GM23338 (cell line): ENCODE results near the gene SERPINA3. TPM values are rescaled to one million over a fixed set of nuclear protein-coding genes. Genes with fewer than 3 reads are reported as not detected.

Source experiments
- ATAC-seq: fragments of 200-7000 bp; cut with Tn5 transposase; 3 replicates; pipeline ENCODE4 v1.9.1; 2020
- DNase-seq: peaks from one replicate; pipeline ENCODE4 v3.0.0-alpha.2; 2015; ENCODE audit warnings: low spot score
- H2AFZ ChIP-seq: fragments of 200-600 bp; sonication (generic); 2 replicates; pipeline ENCODE4 v1.8.0; 2016; ENCODE audit warnings: antibody characterized with exemption, mild to moderate bottlenecking, moderate library complexity
- H3F3A ChIP-seq: fragments of 200-600 bp; sonication (generic); replicated peaks from 2 replicates; pipeline ENCODE4 v1.8.0; 2017; ENCODE audit warnings: antibody characterized with exemption, mixed run types, low read depth
- H3K27ac ChIP-seq: fragments of 200-600 bp; sonication (generic); 2 replicates; pipeline ENCODE4 v1.6.1; 2016; ENCODE audit warnings: low read depth
- H3K27me3 ChIP-seq: fragments of 200-600 bp; sonication (generic); 2 replicates; pipeline ENCODE4 v1.8.0; 2016; ENCODE audit warnings: mild to moderate bottlenecking, mixed run types, moderate library complexity; ENCODE audit not compliant: insufficient read depth
- H3K36me3 ChIP-seq: fragments of 200-600 bp; sonication (generic); 2 replicates; pipeline ENCODE4 v1.8.0; 2016; ENCODE audit warnings: mild to moderate bottlenecking; ENCODE audit not compliant: insufficient read depth
- H3K4me1 ChIP-seq: fragments of 200-600 bp; sonication (generic); 2 replicates; pipeline ENCODE4 v1.8.0; 2016; ENCODE audit warnings: mild to moderate bottlenecking, moderate library complexity; ENCODE audit not compliant: insufficient read depth
- H3K4me2 ChIP-seq: fragments of 200-600 bp; sonication (generic); 2 replicates; pipeline ENCODE4 v1.7.1; 2017; ENCODE audit warnings: mixed run types
- H3K4me3 ChIP-seq: fragments of 200-600 bp; sonication (generic); 2 replicates; pipeline ENCODE4 v1.6.1; 2016; ENCODE audit warnings: mixed run types
- H3K79me2 ChIP-seq: fragments of 200-600 bp; sonication (generic); replicated peaks from 2 replicates; pipeline ENCODE4 v1.8.0; 2017; ENCODE audit warnings: mild to moderate bottlenecking; ENCODE audit not compliant: insufficient read depth
- H3K9me2 ChIP-seq: fragments of 200-600 bp; sonication (generic); 2 replicates; pipeline ENCODE4 v1.8.0; 2017; ENCODE audit not compliant: insufficient read depth
- H4K20me1 ChIP-seq: fragments of 200-600 bp; sonication (generic); replicated peaks from 2 replicates; pipeline ENCODE4 v1.8.0; 2017; ENCODE audit warnings: mild to moderate bottlenecking; ENCODE audit not compliant: insufficient read depth
- H3K27ac Mint-ChIP-seq: 2 replicates; pipeline ENCODE4 v1.8.0; 2020; ENCODE audit warnings: inconsistent platforms, mild to moderate bottlenecking, moderate library complexity, mixed read lengths
- H3K27me3 Mint-ChIP-seq: 3 replicates; pipeline ENCODE4 v1.8.0; 2022; ENCODE audit warnings: low read depth, mild to moderate bottlenecking, moderate library complexity, mixed read lengths, inconsistent platforms; ENCODE audit not compliant: insufficient read depth, poor library complexity
- H3K36me3 Mint-ChIP-seq: 3 replicates; pipeline ENCODE4 v1.8.0; 2021; ENCODE audit warnings: low read depth, mild to moderate bottlenecking, inconsistent platforms, moderate library complexity, mixed read lengths
- H3K4me1 Mint-ChIP-seq: 3 replicates; pipeline ENCODE4 v1.8.0; 2020; ENCODE audit warnings: mild to moderate bottlenecking, inconsistent platforms, mixed read lengths
- H3K4me3 Mint-ChIP-seq: 3 replicates; pipeline ENCODE4 v1.8.0; 2021; ENCODE audit warnings: moderate library complexity, mild to moderate bottlenecking, inconsistent platforms, mixed read lengths
- H3K9me3 Mint-ChIP-seq: 3 replicates; pipeline ENCODE4 v1.8.0; 2020; ENCODE audit warnings: moderate library complexity, mild to moderate bottlenecking, inconsistent platforms, mixed read lengths
- CREB1 ChIP-seq: fragments of 250-450 bp; sonication (Bioruptor Pico); IDR thresholded peaks from 2 replicates; pipeline ENCODE4 v1.5.0; 2020; ENCODE audit warnings: low read depth, mild to moderate bottlenecking, moderate library complexity
- CTCF ChIP-seq, 2 experiments: fragments of 200-600 bp in 1 of 2; sonication (generic) in 1 of 2; conservative IDR thresholded peaks; 2 replicates each; pipeline versions ENCODE4 v1.5.1 to v1.6.1; 2016 to 2017; ENCODE audit warnings: antibody characterized with exemption in 2 of 2, low read depth in 2 of 2, mild to moderate bottlenecking in 2 of 2, moderate library complexity in 1 of 2
- ETS1 ChIP-seq: IDR thresholded peaks from 2 replicates; pipeline ENCODE4 v1.6.1; 2016; ENCODE audit warnings: antibody characterized with exemption
- EZH2phosphoT487 ChIP-seq: fragments of 200-600 bp; sonication (generic); IDR thresholded peaks from one replicate; pipeline ENCODE4 v1.8.1; 2018; ENCODE audit warnings: antibody characterized with exemption; ENCODE audit not compliant: unreplicated experiment
- JUNB ChIP-seq: IDR thresholded peaks from one replicate; pipeline ENCODE4 v1.6.1; 2016; ENCODE audit warnings: antibody characterized with exemption; ENCODE audit not compliant: unreplicated experiment
- NANOG ChIP-seq: IDR thresholded peaks from 2 replicates; pipeline ENCODE4 v1.6.1; 2016; ENCODE audit warnings: antibody characterized with exemption, borderline replicate concordance
- POLR2AphosphoS5 ChIP-seq: IDR thresholded peaks from 2 replicates; pipeline ENCODE4 v1.6.1; 2016; ENCODE audit warnings: antibody characterized with exemption, low read depth
- REST ChIP-seq: IDR thresholded peaks from one replicate; pipeline ENCODE4 v1.6.1; 2018; ENCODE audit warnings: antibody characterized with exemption; ENCODE audit not compliant: unreplicated experiment
- ZNF114 ChIP-seq: fragments of 250-450 bp; sonication (Bioruptor Pico); IDR thresholded peaks from 2 replicates; pipeline ENCODE4 v1.5.0; 2020; ENCODE audit warnings: mild to moderate bottlenecking, moderate library complexity
- polyA plus RNA-seq: library from polyadenylated mRNA; unstranded; fragments of >200 nt; fragmentation: Nextera tagmentation; extraction: Ambion mirVana; gene quantifications from 2 replicates; pipeline ENCODE4 v1.2.1, GENCODE V29; 2016
- total RNA-seq: library from RNA; depleted of rRNA; stranded (reverse); fragments of >200 nt; shearing (Covaris generic); gene quantifications from 2 replicates; pipeline ENCODE4 v1.2.3, GENCODE V29; 2014
- TF ChIP-seq, protein P1 (sequence below): fragments of 250-450 bp; sonication (Bioruptor Pico); IDR thresholded peaks from 2 replicates; pipeline ENCODE4 v1.5.0; 2020; ENCODE audit warnings: mild to moderate bottlenecking, moderate library complexity

SERPINA3 gene
- total and polyA plus RNA-seq, 2 experiments from 2014 or later = not detected

DNA sequence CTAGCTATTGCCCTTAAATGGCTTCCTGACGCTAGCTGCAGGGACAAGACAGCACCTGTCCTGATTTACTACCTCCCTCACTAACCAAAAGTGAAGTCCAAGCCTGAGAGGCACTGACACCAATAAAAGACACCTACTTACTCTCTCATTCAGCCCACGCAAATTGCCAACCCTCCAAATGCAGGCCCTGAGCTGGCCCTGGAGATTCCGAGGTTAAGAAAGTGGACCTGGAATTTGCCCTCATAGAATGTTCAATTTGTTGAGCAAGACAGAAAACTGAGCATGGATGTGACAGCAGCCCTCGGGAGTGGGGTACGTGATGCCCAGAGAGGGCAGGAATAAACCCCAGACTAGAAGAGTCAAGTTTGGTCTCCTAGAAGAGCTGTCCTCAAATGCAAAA, 16.4 kb downstream of the SERPINA3 start (continued):
- TF ChIP-seq NANOG = no peak
- TF ChIP-seq CTCF (conservative IDR thresholded peaks at IDR 0.05; ENCODE audit: low read depth in 2 of 2) = no peak
- TF ChIP-seq EZH2phosphoT487 = no peak

- Histone ChIP-seq H3K79me2 (no peaks in the 10 kb centered on the region), H3K27ac (no peak overlapping the region), H3F3A (no peaks in the 10 kb centered on the region), H3K4me3 (no peak overlapping the region), H3K27me3 (no peaks in the 10 kb centered on the region), H2AFZ (no peak overlapping the region), H3K4me1 (no peaks in the 10 kb centered on the region), H3K9me2 (peaks cover 7% of the 10 kb centered on the region; the same call in 1 of the 2 replicates), H3K36me3 (no peaks in the 10 kb centered on the region), H3K4me2 (no peak overlapping the region), H4K20me1 (no peaks in the 10 kb centered on the region)
- no peaks in the 10 kb centered on the region; the same call in 2 of the 3 replicates for H3K9me3 Mint-ChIP-seq
- no peaks in the 10 kb centered on the region for H3K4me1 Mint-ChIP-seq
- no peak overlapping the region for H3K27ac Mint-ChIP-seq
- no peak for ATAC-seq
- H3K36me3 Mint-ChIP-seq = no peaks in the 10 kb centered on the region
- H3K4me3 Mint-ChIP-seq = no peak overlapping the region
- H3K27me3 Mint-ChIP-seq = peaks cover 3% of the 10 kb centered on the region
- no peak for DNase-seq
- TF ChIP-seq ZNF114 (CRISPR knock-in tag) = no peak
- no peak for TF ChIP-seq CREB1 (CRISPR knock-in tag)
- TF ChIP-seq, protein P1, sequence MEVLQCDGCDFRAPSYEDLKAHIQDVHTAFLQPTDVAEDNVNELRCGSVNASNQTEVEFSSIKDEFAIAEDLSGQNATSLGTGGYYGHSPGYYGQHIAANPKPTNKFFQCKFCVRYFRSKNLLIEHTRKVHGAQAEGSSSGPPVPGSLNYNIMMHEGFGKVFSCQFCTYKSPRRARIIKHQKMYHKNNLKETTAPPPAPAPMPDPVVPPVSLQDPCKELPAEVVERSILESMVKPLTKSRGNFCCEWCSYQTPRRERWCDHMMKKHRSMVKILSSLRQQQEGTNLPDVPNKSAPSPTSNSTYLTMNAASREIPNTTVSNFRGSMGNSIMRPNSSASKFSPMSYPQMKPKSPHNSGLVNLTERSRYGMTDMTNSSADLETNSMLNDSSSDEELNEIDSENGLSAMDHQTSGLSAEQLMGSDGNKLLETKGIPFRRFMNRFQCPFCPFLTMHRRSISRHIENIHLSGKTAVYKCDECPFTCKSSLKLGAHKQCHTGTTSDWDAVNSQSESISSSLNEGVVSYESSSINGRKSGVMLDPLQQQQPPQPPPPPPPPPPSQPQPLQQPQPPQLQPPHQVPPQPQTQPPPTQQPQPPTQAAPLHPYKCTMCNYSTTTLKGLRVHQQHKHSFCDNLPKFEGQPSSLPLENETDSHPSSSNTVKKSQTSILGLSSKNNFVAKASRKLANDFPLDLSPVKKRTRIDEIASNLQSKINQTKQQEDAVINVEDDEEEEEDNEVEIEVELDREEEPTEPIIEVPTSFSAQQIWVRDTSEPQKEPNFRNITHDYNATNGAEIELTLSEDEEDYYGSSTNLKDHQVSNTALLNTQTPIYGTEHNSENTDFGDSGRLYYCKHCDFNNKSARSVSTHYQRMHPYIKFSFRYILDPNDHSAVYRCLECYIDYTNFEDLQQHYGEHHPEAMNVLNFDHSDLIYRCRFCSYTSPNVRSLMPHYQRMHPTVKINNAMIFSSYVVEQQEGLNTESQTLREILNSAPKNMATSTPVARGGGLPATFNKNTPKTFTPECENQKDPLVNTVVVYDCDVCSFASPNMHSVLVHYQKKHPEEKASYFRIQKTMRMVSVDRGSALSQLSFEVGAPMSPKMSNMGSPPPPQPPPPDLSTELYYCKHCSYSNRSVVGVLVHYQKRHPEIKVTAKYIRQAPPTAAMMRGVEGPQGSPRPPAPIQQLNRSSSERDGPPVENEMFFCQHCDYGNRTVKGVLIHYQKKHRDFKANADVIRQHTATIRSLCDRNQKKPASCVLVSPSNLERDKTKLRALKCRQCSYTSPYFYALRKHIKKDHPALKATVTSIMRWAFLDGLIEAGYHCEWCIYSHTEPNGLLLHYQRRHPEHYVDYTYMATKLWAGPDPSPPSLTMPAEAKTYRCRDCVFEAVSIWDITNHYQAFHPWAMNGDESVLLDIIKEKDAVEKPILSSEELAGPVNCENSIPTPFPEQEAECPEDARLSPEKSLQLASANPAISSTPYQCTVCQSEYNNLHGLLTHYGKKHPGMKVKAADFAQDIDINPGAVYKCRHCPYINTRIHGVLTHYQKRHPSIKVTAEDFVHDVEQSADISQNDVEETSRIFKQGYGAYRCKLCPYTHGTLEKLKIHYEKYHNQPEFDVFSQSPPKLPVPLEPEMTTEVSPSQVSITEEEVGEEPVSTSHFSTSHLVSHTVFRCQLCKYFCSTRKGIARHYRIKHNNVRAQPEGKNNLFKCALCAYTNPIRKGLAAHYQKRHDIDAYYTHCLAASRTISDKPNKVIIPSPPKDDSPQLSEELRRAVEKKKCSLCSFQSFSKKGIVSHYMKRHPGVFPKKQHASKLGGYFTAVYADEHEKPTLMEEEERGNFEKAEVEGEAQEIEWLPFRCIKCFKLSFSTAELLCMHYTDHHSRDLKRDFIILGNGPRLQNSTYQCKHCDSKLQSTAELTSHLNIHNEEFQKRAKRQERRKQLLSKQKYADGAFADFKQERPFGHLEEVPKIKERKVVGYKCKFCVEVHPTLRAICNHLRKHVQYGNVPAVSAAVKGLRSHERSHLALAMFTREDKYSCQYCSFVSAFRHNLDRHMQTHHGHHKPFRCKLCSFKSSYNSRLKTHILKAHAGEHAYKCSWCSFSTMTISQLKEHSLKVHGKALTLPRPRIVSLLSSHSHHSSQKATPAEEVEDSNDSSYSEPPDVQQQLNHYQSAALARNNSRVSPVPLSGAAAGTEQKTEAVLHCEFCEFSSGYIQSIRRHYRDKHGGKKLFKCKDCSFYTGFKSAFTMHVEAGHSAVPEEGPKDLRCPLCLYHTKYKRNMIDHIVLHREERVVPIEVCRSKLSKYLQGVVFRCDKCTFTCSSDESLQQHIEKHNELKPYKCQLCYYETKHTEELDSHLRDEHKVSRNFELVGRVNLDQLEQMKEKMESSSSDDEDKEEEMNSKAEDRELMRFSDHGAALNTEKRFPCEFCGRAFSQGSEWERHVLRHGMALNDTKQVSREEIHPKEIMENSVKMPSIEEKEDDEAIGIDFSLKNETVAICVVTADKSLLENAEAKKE = no peak
- no peak for TF ChIP-seq ETS1
- TF ChIP-seq JUNB = no peak
- no peak for TF ChIP-seq EZH2phosphoT487
- no peak for TF ChIP-seq REST
- TF ChIP-seq POLR2AphosphoS5 = no peak
- TF ChIP-seq NANOG = no peak
- TF ChIP-seq CTCF (conservative IDR thresholded peaks at IDR 0.05; ENCODE audit: low read depth in 2 of 2) = no peak
These were observed 18.2 kb downstream of the SERPINA3 start for GRCh38 chr14:94630396-94630795.
